HepG2 (cell line): Measurements from ENCODE around the gene CACNA2D1. TPM values are rescaled to one million over a fixed set of nuclear protein-coding genes. Genes with fewer than 3 reads are reported as not detected.

Source experiments
- ATAC-seq: fragments of 200-7000 bp; cut with Tn5 transposase; 3 replicates; pipeline ENCODE4 v1.9.1; 2020; ENCODE audit warnings: mild to moderate bottlenecking, moderate library complexity
- BruUV-seq: library from RNA; stranded (reverse); fragments of 400-500 nt; replicated peaks from 2 replicates; lab custom pipeline; 2021; lab: Mats Ljungman, UMichigan
- CTCF ChIA-PET: fragments of 300-600 bp; formaldehyde crosslinking; extraction: SDS; loops from one replicate; lab custom pipeline; 2021; ENCODE audit warnings: low total read pairs, inconsistent platforms, low intra/inter-chr PET ratio; lab: Yijun Ruan, JAX
- POLR2A ChIA-PET: fragments of 350-600 bp; sonication (Branson Sonifier 250); formaldehyde crosslinking; loops from one replicate; lab custom pipeline; 2020; ENCODE audit warnings: antibody characterized with exemption, inconsistent platforms; lab: Yijun Ruan, JAX
- DNase-seq: peaks from one replicate; pipeline ENCODE4 v3.0.0-alpha.2; 2015; ENCODE audit warnings: low spot score
- FAIRE-seq: peaks from 3 replicates; lab custom pipeline; 2011; peaks lifted over from hg19 to GRCh38; lab: Jason Lieb, UNC
- H2AFZ ChIP-seq: one replicate; pipeline ENCODE4 v1.6.1; 2011; ENCODE audit warnings: low read length, inconsistent platforms
- H3K27ac ChIP-seq: fragments of 300-600 bp; 3 replicates; pipeline ENCODE4 v1.8.0; 2011; ENCODE audit warnings: mixed run types, mild to moderate bottlenecking, mixed read lengths, low read length, inconsistent platforms; ENCODE audit not compliant: insufficient read depth; ENCODE audit errors: extremely low read length
- H3K27me3 ChIP-seq, 2 experiments: fragments of 200-600 bp in 1 of 2; 2 replicates in 1 of 2; 3 replicates in 1 of 2; pipeline versions ENCODE4 v1.6.0 to v1.8.0; 2011; ENCODE audit warnings: low read length in 2 of 2, mild to moderate bottlenecking in 2 of 2, moderate library complexity in 2 of 2, inconsistent platforms in 1 of 2; ENCODE audit not compliant: insufficient read depth in 2 of 2, control insufficient read depth in 1 of 2
- H3K36me3 ChIP-seq, 2 experiments: fragments of 200-600 bp in 1 of 2; replicated peaks in 1 of 2; 2 replicates in 1 of 2; 3 replicates in 1 of 2; pipeline versions ENCODE4 v1.5.1 to v1.8.0; 2011; ENCODE audit warnings: low read length in 2 of 2, inconsistent platforms in 1 of 2; ENCODE audit not compliant: insufficient read depth in 2 of 2, control insufficient read depth in 1 of 2
- H3K4me1 ChIP-seq: 2 replicates; pipeline ENCODE4 v1.5.1; 2012; ENCODE audit warnings: low read length, inconsistent platforms; ENCODE audit not compliant: insufficient read depth
- H3K4me2 ChIP-seq: 2 replicates; pipeline ENCODE4 v1.6.0; 2011; ENCODE audit warnings: low read depth, low read length, inconsistent platforms
- H3K4me3 ChIP-seq, 3 experiments: fragments of 200-600 bp in 1 of 3; sonication (generic), shearing (Covaris generic) in 1 of 3; replicated peaks in 1 of 3; 2 replicates each; pipeline ENCODE4 v1.5.1; 2011 to 2016; ENCODE audit warnings: low read length in 3 of 3, inconsistent platforms in 2 of 3, low read depth in 2 of 3, mild to moderate bottlenecking in 2 of 3, control low read depth in 1 of 3, mixed read lengths in 1 of 3; ENCODE audit not compliant: insufficient read depth in 1 of 3
- H3K79me2 ChIP-seq: one replicate; pipeline ENCODE4 v1.6.1; 2011; ENCODE audit warnings: low read length, inconsistent platforms; ENCODE audit not compliant: insufficient read depth
- H3K9ac ChIP-seq: 2 replicates; pipeline ENCODE4 v1.6.0; 2011; ENCODE audit warnings: mild to moderate bottlenecking, low read depth, low read length, inconsistent platforms; ENCODE audit not compliant: insufficient read depth
- H3K9me3 ChIP-seq: 2 replicates; pipeline ENCODE4 v1.5.1; 2012; ENCODE audit warnings: mild to moderate bottlenecking, low read length
- H4K20me1 ChIP-seq: 2 replicates; pipeline ENCODE4 v1.6.0; 2011; ENCODE audit warnings: inconsistent platforms, mild to moderate bottlenecking, low read length, moderate library complexity; ENCODE audit not compliant: insufficient read depth
- CC2D1A ChIP-seq: sonication (generic); formaldehyde crosslinking; IDR thresholded peaks from 2 replicates; pipeline ENCODE4 v1.8.1; 2023; ENCODE audit warnings: mild to moderate bottlenecking, missing genetic modification reagents
- GMEB2 ChIP-seq: IDR thresholded peaks from 2 replicates; pipeline ENCODE4 v1.6.1; 2016; ENCODE audit warnings: missing biosample characterization, missing genetic modification reagents, low read depth
- IRX3 ChIP-seq: sonication (generic); formaldehyde crosslinking; IDR thresholded peaks from 2 replicates; pipeline ENCODE4 v1.8.1; 2023; ENCODE audit warnings: mild to moderate bottlenecking, low read depth, missing genetic modification reagents, borderline replicate concordance
- MXI1 ChIP-seq: IDR thresholded peaks from 3 replicates; pipeline ENCODE4 v1.6.1; 2012; ENCODE audit warnings: low read depth, low read length, inconsistent platforms, borderline replicate concordance
- TCF12 ChIP-seq, 2 experiments: fragments of 450-650 bp in 1 of 2; sonication (generic) in 1 of 2; formaldehyde crosslinking in 1 of 2; IDR thresholded peaks; 2 replicates each; pipeline versions ENCODE4 v1.6.1 to v1.8.0; 2017 to 2022; ENCODE audit warnings: antibody characterized with exemption in 1 of 2, mild to moderate bottlenecking in 1 of 2, missing genetic modification reagents in 1 of 2, moderate library complexity in 1 of 2
- ZKSCAN5 ChIP-seq: sonication (generic); formaldehyde crosslinking; IDR thresholded peaks from 2 replicates; pipeline ENCODE4 v1.5.1; 2020; ENCODE audit warnings: mild to moderate bottlenecking, missing genetic modification reagents
- ZNF275 ChIP-seq: sonication (generic); formaldehyde crosslinking; IDR thresholded peaks from 2 replicates; pipeline ENCODE4 v1.8.0; 2022; ENCODE audit warnings: missing genetic modification reagents, mild to moderate bottlenecking, inconsistent platforms, borderline replicate concordance
- ZNF34 ChIP-seq: sonication (generic); formaldehyde crosslinking; IDR thresholded peaks from 2 replicates; pipeline ENCODE4 v1.4.0; 2020; ENCODE audit warnings: mild to moderate bottlenecking, missing genetic modification reagents, borderline replicate concordance
- ZNF782 ChIP-seq: sonication (generic); formaldehyde crosslinking; IDR thresholded peaks from 2 replicates; pipeline ENCODE4 v1.4.0; 2020; ENCODE audit warnings: missing genetic modification reagents, mild to moderate bottlenecking, borderline replicate concordance
- ZSCAN21 ChIP-seq: sonication (generic); formaldehyde crosslinking; IDR thresholded peaks from 2 replicates; pipeline ENCODE4 v1.8.0; 2022; ENCODE audit warnings: mild to moderate bottlenecking, missing genetic modification reagents, moderate library complexity, borderline replicate concordance
- WGBS: methylation state at CpG from one replicate; pipeline ENCODE4 v1.1.6; 2017; ENCODE audit warnings: low lambda C conversion rate; 5-methylcytosine and 5-hydroxymethylcytosine counted together
- in situ Hi-C: cut with HindIII; loops from 2 replicates; pipeline ENCODE4 v1.10.0; 2017; ENCODE audit warnings: low pct_unique_long_range_greater_than_20kb; ENCODE audit not compliant: extremely low pct_ligation_motif_present
- intact Hi-C: fragments of 100-400 bp; cut with micrococcal nuclease; formaldehyde crosslinking; loops from one replicate; pipeline ENCODE4 v1.10.0; 2022; ENCODE audit not compliant: unreplicated experiment
- polyA plus RNA-seq, 8 experiments: library from polyadenylated mRNA; depleted of rRNA in 3 of 8; stranded (reverse) in 7 of 8; unstranded in 1 of 8; fragments of >200 nt; fragmentation: Illumina TruSeq in 4 of 8; extraction: Trizol in 4 of 8; gene quantifications; 2 replicates each; pipeline versions ENCODE4 v1.2.1 to v1.2.3, GENCODE V29; 2011 to 2016; ENCODE audit warnings: low read depth in 4 of 8, missing spikeins in 1 of 8, mixed read lengths in 1 of 8; ENCODE audit not compliant: insufficient read depth in 1 of 8
- total RNA-seq, 5 experiments: library from RNA; depleted of rRNA; stranded (reverse); fragments of >200 nt; fragmentation: Illumina TruSeq; extraction: Trizol; gene quantifications; 2 replicates each; pipeline ENCODE4 v1.2.3, GENCODE V29; 2016; ENCODE audit warnings: low read depth in 1 of 5
- TF ChIP-seq, protein P1 (sequence below), 2 experiments: sonication (generic) in 1 of 2; formaldehyde crosslinking in 1 of 2; IDR thresholded peaks; 2 replicates each; pipeline versions ENCODE4 v1.4.0 to v1.6.1; 2016 to 2020; ENCODE audit warnings: borderline replicate concordance in 1 of 2, low read depth in 1 of 2, mild to moderate bottlenecking in 1 of 2, missing genetic modification reagents in 1 of 2
- TF ChIP-seq, protein P2 (sequence below): sonication (generic); formaldehyde crosslinking; IDR thresholded peaks from 2 replicates; pipeline ENCODE4 v1.4.0; 2020; ENCODE audit warnings: missing genetic modification reagents

CACNA2D1 gene
- total and polyA plus RNA-seq, 2 of the 13 experiments (the other 11 are each of a cell fraction or from before 2014, with no cell fraction given) = not detected

- ATAC-seq = no peak
- Histone ChIP-seq H3K36me3 (no peaks in the 10 kb centered on the region), H3K4me2 (no peak overlapping the region), H2AFZ (no peak overlapping the region), H3K27ac (no peak overlapping the region), H3K79me2 (no peaks in the 10 kb centered on the region), H3K9ac (no peak overlapping the region), H4K20me1 (no peaks in the 10 kb centered on the region), H3K4me1 (no peaks in the 10 kb centered on the region), H3K4me3 (no peak overlapping the region), H3K9me3 (no peaks in the 10 kb centered on the region), H3K27me3 (no peaks in the 10 kb centered on the region)
- intact Hi-C loops = no loop called here
- no peak for DNase-seq
- CTCF ChIA-PET = no interaction called here
- in situ Hi-C loops = no loop called here
- no TSS peak for BruUV-seq
- no peak for FAIRE-seq
- WGBS = 0% methylated on average over 1 of the region's 1 CpG
- POLR2A ChIA-PET = no interaction called here
- TF ChIP-seq GMEB2 (no peak), MXI1 (no peak), ZKSCAN5 (no peak), ZNF782 (CRISPR knock-in tag) (no peak), ZNF34 (CRISPR knock-in tag) (no peak), CC2D1A (CRISPR knock-in tag) (no peak), ZNF275 (no peak), IRX3 (CRISPR knock-in tag) (no peak), ZSCAN21 (CRISPR knock-in tag) (no peak), TCF12 (IDR thresholded peaks at IDR 0.05) (no peak), TCF12 (CRISPR knock-in tag; IDR thresholded peaks at IDR 0.05) (no peak)
- TF ChIP-seq, protein P1, sequence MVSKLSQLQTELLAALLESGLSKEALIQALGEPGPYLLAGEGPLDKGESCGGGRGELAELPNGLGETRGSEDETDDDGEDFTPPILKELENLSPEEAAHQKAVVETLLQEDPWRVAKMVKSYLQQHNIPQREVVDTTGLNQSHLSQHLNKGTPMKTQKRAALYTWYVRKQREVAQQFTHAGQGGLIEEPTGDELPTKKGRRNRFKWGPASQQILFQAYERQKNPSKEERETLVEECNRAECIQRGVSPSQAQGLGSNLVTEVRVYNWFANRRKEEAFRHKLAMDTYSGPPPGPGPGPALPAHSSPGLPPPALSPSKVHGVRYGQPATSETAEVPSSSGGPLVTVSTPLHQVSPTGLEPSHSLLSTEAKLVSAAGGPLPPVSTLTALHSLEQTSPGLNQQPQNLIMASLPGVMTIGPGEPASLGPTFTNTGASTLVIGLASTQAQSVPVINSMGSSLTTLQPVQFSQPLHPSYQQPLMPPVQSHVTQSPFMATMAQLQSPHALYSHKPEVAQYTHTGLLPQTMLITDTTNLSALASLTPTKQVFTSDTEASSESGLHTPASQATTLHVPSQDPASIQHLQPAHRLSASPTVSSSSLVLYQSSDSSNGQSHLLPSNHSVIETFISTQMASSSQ (IDR thresholded peaks at IDR 0.05; ENCODE audit: low read depth) = no peak
- TF ChIP-seq, protein P1 (CRISPR knock-in tag; IDR thresholded peaks at IDR 0.05; ENCODE audit: borderline replicate concordance) = no peak
- TF ChIP-seq, protein P2, sequence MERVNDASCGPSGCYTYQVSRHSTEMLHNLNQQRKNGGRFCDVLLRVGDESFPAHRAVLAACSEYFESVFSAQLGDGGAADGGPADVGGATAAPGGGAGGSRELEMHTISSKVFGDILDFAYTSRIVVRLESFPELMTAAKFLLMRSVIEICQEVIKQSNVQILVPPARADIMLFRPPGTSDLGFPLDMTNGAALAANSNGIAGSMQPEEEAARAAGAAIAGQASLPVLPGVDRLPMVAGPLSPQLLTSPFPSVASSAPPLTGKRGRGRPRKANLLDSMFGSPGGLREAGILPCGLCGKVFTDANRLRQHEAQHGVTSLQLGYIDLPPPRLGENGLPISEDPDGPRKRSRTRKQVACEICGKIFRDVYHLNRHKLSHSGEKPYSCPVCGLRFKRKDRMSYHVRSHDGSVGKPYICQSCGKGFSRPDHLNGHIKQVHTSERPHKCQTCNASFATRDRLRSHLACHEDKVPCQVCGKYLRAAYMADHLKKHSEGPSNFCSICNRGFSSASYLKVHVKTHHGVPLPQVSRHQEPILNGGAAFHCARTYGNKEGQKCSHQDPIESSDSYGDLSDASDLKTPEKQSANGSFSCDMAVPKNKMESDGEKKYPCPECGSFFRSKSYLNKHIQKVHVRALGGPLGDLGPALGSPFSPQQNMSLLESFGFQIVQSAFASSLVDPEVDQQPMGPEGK (CRISPR knock-in tag) = no peak
These were observed 10.1 kb downstream of the CACNA2D1 start for GRCh38 chr7:82433507-82433906.
